Lower lobe of right lung (tissue), 2 donors: ENCODE results near the gene MOCS3. TPM values are rescaled to one million over a fixed set of nuclear protein-coding genes. Genes with fewer than 3 reads are reported as not detected.
A peak's percentile ranks its signal among the peaks of the same experiment; 100 is the strongest.

Experiments used
- ATAC-seq, 2 donors: fragments of 200-7000 bp; cut with Tn5 transposase; one replicate each; pipeline ENCODE4 v1.9.1; 2020 to 2022; ENCODE audit warnings: mild to moderate bottlenecking in 2 of 2, moderate library complexity in 2 of 2
- DNase-seq: peaks from one replicate; pipeline ENCODE4 v3.0.0-alpha.2; 2020
- H3K27ac ChIP-seq: fragments of 200-600 bp; one replicate; pipeline ENCODE4 v1.8.0; 2022
- H3K27me3 ChIP-seq: fragments of 200-600 bp; one replicate; pipeline ENCODE4 v1.8.0; 2022; ENCODE audit warnings: low read depth
- H3K36me3 ChIP-seq: fragments of 200-600 bp; one replicate; pipeline ENCODE4 v1.8.0; 2022; ENCODE audit warnings: mild to moderate bottlenecking
- H3K4me1 ChIP-seq: fragments of 200-600 bp; one replicate; pipeline ENCODE4 v1.8.0; 2022
- H3K4me3 ChIP-seq: fragments of 200-600 bp; one replicate; pipeline ENCODE4 v1.8.0; 2022; ENCODE audit warnings: mild to moderate bottlenecking
- H3K9me3 ChIP-seq: fragments of 200-600 bp; one replicate; pipeline ENCODE4 v1.8.0; 2022
- CTCF ChIP-seq: fragments of 200-600 bp; IDR thresholded peaks from one replicate; pipeline ENCODE4 v1.8.0; 2022; ENCODE audit warnings: antibody characterized with exemption, mild to moderate bottlenecking
- intact Hi-C: fragments of 100-400 bp; cut with DNase I; formaldehyde crosslinking; loops from one replicate; pipeline ENCODE4 v1.11.0; 2022
- total RNA-seq: library from RNA; stranded (reverse); fragmentation: NEBNext Ultra II Directional; extraction: Animal tissue kit (Norgen Biotek cat#: 25700); gene quantifications from one replicate; pipeline ENCODE4 v1.2.1, GENCODE V29; 2021
- donor health status: DM: no; HTN: yes; CAD: no; lungs with severe emphysema.

The MOCS3 gene
- total RNA-seq, 1 donor from 2014 or later: 4.7 TPM

GRCh38 chr20:50980071-50980681 lies 21.6 kb downstream of the MOCS3 start:
- no peaks in the 10 kb centered on the region for H3K9me3 ChIP-seq
- no peak for DNase-seq
- peaks cover 44% of the 10 kb centered on the region for H3K27me3 ChIP-seq
- no peak overlapping the region for H3K4me3 ChIP-seq
- H3K4me1 ChIP-seq: peaks cover 8% of the 10 kb centered on the region
- no peak for TF ChIP-seq CTCF
- ATAC-seq: peak; percentile 64
- H3K27ac ChIP-seq: no peak overlapping the region
- intact Hi-C loops: loop anchor here (10.0 kb wide), 1 partner anchor 325 kb away; no protein-coding TSS in a partner anchor
- H3K36me3 ChIP-seq: no peaks in the 10 kb centered on the region

- intact Hi-C loops: loop anchor here (10.0 kb wide), 1 partner anchor 324 kb away; no protein-coding TSS in a partner anchor
- ATAC-seq: peak; percentile 66 to 67
- H3K27me3 ChIP-seq: peaks cover 48% of the 10 kb centered on the region
- no peaks in the 10 kb centered on the region for H3K36me3 ChIP-seq
- no peaks in the 10 kb centered on the region for H3K9me3 ChIP-seq
- H3K4me1 ChIP-seq: peaks cover 8% of the 10 kb centered on the region
- peak; percentile 55 for DNase-seq
- H3K27ac ChIP-seq: no peak overlapping the region
- TF ChIP-seq CTCF: peak; percentile 83
- peak overlapping the region; percentile 8 for H3K4me3 ChIP-seq
Measured at GRCh38 chr20:50980851-50981713, 22.5 kb downstream of the MOCS3 start.

DNA sequence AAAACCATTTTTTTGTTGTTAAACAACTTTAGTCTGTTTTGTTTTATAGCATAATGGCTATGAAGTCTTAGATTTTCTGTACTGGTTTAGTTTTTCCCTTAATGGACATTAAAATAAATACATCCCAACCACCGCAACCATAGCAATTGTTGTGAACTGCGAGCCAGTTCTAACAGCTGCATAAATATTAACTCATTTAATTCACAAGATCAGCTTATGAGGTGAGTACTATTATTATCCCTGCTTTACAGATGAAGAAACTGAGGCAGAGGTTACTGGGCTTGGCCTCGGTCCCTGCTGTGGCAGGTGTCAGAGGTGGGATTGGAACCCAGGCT lies 23.1 kb downstream of the MOCS3 start:
- intact Hi-C loops: loop anchor here (10.0 kb wide), 1 partner anchor 323 kb away; no protein-coding TSS in a partner anchor
- ATAC-seq (no peak), DNase-seq (no peak)

DNA sequence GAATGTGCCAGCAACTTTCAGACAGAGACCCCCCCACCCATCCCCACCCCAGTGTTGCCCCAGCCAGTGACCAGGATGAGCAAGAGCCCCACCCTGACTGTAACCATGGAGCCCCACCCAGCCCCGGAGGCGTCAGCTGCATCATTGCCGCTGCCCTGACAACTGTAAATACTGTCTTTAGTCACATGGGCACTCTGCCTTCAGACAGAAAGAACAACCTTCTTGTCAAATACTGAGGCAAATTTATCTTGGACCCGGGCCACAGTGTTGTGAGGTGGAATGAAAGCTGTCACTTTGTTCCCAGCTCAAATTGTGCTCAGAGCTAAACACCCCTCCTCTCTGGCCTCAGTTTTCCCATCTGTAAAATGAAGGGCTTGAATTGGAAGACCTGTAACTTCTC lies 23.7 kb downstream of the MOCS3 start:
- intact Hi-C loops: loop anchor here (10.0 kb wide), 1 partner anchor 322 kb away; no protein-coding TSS in a partner anchor
- Histone ChIP-seq H3K4me3 (no peak overlapping the region), H3K27ac (no peak overlapping the region), H3K9me3 (no peaks in the 10 kb centered on the region), H3K36me3 (no peaks in the 10 kb centered on the region), H3K27me3 (peaks cover 51% of the 10 kb centered on the region), H3K4me1 (peaks cover 8% of the 10 kb centered on the region)
- ATAC-seq (peak; percentile 62 to 74), DNase-seq (peak; percentile 49)
- no peak for TF ChIP-seq CTCF

More for the DNA sequence above, 23.1 kb downstream of the MOCS3 start:
- Histone ChIP-seq H3K27me3 (peaks cover 48% of the 10 kb centered on the region), H3K4me3 (no peak overlapping the region), H3K36me3 (no peaks in the 10 kb centered on the region), H3K4me1 (peaks cover 8% of the 10 kb centered on the region), H3K27ac (no peak overlapping the region), H3K9me3 (no peaks in the 10 kb centered on the region)
- no peak for TF ChIP-seq CTCF

DNA sequence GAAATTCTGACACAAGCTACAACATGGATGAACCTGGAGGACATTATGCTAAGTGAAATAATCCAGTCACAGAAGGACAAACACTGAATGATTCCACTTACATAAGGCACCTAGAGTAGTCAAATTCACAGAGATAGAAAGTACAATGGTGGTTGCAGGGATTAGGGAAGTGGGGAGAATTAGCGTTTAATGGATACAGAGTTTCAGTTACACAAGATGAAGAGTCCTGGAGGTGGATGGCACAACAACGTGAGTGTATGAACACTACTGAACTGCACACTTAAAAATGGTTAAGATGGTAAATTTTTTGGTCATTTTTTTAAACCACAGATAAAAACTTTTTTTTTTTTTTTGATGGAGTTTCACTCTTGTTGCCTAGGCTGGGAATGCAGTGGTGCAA lies 24.7 kb downstream of the MOCS3 start:
- H3K27ac ChIP-seq: no peak overlapping the region
- no peak for TF ChIP-seq CTCF
- no peak overlapping the region for H3K4me3 ChIP-seq
- H3K27me3 ChIP-seq: peaks cover 44% of the 10 kb centered on the region
- DNase-seq (no peak), ATAC-seq (no peak)
- intact Hi-C loops: loop anchor here (10.0 kb wide), 1 partner anchor 321 kb away; no protein-coding TSS in a partner anchor
- H3K36me3 ChIP-seq: no peaks in the 10 kb centered on the region
- peaks cover 8% of the 10 kb centered on the region for H3K4me1 ChIP-seq
- no peaks in the 10 kb centered on the region for H3K9me3 ChIP-seq
